Calu3 (cell line): Measurements from ENCODE around the gene FOXP1. TPM values are rescaled to one million over a fixed set of nuclear protein-coding genes. Genes with fewer than 3 reads are reported as not detected.

Experiments
- BruUV-seq: library from RNA; stranded (reverse); fragments of 400-500 nt; replicated peaks from 2 replicates; lab custom pipeline; 2021; lab: Mats Ljungman, UMichigan
- CTCF ChIA-PET: fragments of 300-600 bp; sonication (Branson Sonifier 250); formaldehyde crosslinking; loops from one replicate; lab custom pipeline; 2022; ENCODE audit warnings: antibody characterized with exemption; lab: Charles Lee
- DNase-seq: peaks from one replicate; pipeline ENCODE4 v3.0.0; 2022
- H3K27ac Mint-ChIP-seq: one replicate; pipeline ENCODE4 v1.8.0; 2022; ENCODE audit warnings: mixed read lengths; ENCODE audit not compliant: unreplicated experiment
- H3K27me3 Mint-ChIP-seq: one replicate; pipeline ENCODE4 v1.8.0; 2022; ENCODE audit warnings: mixed read lengths; ENCODE audit not compliant: unreplicated experiment
- H3K36me3 Mint-ChIP-seq: one replicate; pipeline ENCODE4 v1.8.0; 2022; ENCODE audit warnings: mild to moderate bottlenecking, moderate library complexity, mixed read lengths; ENCODE audit not compliant: insufficient read depth, unreplicated experiment
- H3K4me1 Mint-ChIP-seq: one replicate; pipeline ENCODE4 v1.8.0; 2022; ENCODE audit warnings: mild to moderate bottlenecking, low read depth, mixed read lengths; ENCODE audit not compliant: unreplicated experiment
- H3K4me3 Mint-ChIP-seq: one replicate; pipeline ENCODE4 v1.8.0; 2022; ENCODE audit warnings: mild to moderate bottlenecking, low read depth, moderate library complexity, mixed read lengths; ENCODE audit not compliant: unreplicated experiment
- H3K9me3 Mint-ChIP-seq: one replicate; pipeline ENCODE4 v1.8.0; 2022; ENCODE audit warnings: low read depth, mixed read lengths; ENCODE audit not compliant: unreplicated experiment
- intact Hi-C: fragments of 100-400 bp; cut with micrococcal nuclease; formaldehyde crosslinking; loops from one replicate; pipeline ENCODE4 v1.10.0; 2022; ENCODE audit not compliant: unreplicated experiment
- total RNA-seq: library from RNA; stranded (reverse); gene quantifications from 2 replicates; pipeline ENCODE4 v1.2.3, GENCODE V29; 2022
- TF ChIP-seq, protein P1 (sequence below): fragments of 200-600 bp; IDR thresholded peaks from one replicate; pipeline ENCODE4 v1.8.0; 2022; ENCODE audit warnings: antibody characterized with exemption; ENCODE audit not compliant: unreplicated experiment

FOXP1 gene
- total RNA-seq, 1 experiment from 2014 or later: 82.8 TPM

- Mint-ChIP-seq H3K9me3 (no peaks in the 10 kb centered on the region), H3K27me3 (no peaks in the 10 kb centered on the region), H3K4me3 (no peak overlapping the region), H3K36me3 (no peaks in the 10 kb centered on the region), H3K27ac (no peak overlapping the region), H3K4me1 (peaks cover 17% of the 10 kb centered on the region)
- CTCF ChIA-PET: no interaction called here
- no peak for DNase-seq
- no TSS peak for BruUV-seq
- intact Hi-C loops: no loop called here
- TF ChIP-seq, protein P1, sequence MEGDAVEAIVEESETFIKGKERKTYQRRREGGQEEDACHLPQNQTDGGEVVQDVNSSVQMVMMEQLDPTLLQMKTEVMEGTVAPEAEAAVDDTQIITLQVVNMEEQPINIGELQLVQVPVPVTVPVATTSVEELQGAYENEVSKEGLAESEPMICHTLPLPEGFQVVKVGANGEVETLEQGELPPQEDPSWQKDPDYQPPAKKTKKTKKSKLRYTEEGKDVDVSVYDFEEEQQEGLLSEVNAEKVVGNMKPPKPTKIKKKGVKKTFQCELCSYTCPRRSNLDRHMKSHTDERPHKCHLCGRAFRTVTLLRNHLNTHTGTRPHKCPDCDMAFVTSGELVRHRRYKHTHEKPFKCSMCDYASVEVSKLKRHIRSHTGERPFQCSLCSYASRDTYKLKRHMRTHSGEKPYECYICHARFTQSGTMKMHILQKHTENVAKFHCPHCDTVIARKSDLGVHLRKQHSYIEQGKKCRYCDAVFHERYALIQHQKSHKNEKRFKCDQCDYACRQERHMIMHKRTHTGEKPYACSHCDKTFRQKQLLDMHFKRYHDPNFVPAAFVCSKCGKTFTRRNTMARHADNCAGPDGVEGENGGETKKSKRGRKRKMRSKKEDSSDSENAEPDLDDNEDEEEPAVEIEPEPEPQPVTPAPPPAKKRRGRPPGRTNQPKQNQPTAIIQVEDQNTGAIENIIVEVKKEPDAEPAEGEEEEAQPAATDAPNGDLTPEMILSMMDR: no peak
Measured at GRCh38 chr3:71400986-71401451, 182.5 kb downstream of the FOXP1 start.

GRCh38 chr3:71399478-71399877, 184.1 kb downstream of the FOXP1 start:
- intact Hi-C loops: loop anchor here (5.0 to 10.0 kb wide), 3 partner anchors 55 to 188 kb away; no protein-coding TSS in a partner anchor
- Mint-ChIP-seq H3K27ac (no peak overlapping the region), H3K27me3 (no peaks in the 10 kb centered on the region), H3K9me3 (no peaks in the 10 kb centered on the region), H3K4me3 (no peak overlapping the region), H3K4me1 (peaks cover 29% of the 10 kb centered on the region), H3K36me3 (peaks cover 4% of the 10 kb centered on the region)
- no peak for DNase-seq
- BruUV-seq: no TSS peak
- CTCF ChIA-PET: interaction anchor here (0.6 kb wide), 1 partner anchor 19 kb away, joined by 3 read pairs; no protein-coding TSS in a partner anchor
- TF ChIP-seq, protein P1: no peak

DNA sequence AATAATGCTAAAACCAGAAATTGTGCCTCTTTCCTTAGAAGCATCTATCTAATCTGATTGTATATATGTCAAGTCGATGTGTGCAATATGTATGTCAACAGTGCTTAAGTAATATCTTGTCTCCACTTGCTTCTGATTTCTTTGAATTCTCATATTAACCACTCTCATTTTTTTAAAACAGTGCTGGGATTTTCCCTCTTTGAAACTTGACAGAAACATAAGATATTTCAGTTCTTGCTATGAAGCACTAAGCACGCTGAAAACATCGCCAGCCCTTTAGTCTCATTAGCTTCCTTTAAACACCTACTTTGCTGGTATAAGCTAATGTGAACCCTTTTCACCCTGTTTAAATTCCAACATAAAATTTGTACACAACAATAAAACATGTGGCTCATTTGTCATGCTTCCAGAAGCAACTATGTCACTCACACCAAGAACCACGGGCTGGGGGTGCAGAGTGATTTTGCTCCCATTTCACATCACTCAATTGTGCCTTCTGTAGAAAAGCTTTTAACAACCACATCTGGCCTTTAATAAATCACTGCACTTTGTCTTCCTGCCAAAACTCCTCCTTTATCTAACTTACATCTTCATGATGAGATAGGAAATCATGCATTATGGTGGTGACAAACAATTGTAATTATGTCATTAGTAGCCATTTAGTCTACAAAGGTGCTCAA, 185.2 kb downstream of the FOXP1 start:
- Mint-ChIP-seq H3K4me1 (peaks cover 29% of the 10 kb centered on the region), H3K4me3 (no peak overlapping the region), H3K9me3 (no peaks in the 10 kb centered on the region), H3K27ac (no peak overlapping the region), H3K36me3 (peaks cover 4% of the 10 kb centered on the region), H3K27me3 (no peaks in the 10 kb centered on the region)
- intact Hi-C loops: loop anchor here (5.0 to 10.0 kb wide), 3 partner anchors 57 to 189 kb away; no protein-coding TSS in a partner anchor
- no peak for DNase-seq
- TF ChIP-seq, protein P1: no peak
- CTCF ChIA-PET: no interaction called here
- no TSS peak for BruUV-seq

- no peaks in the 10 kb centered on the region for H3K9me3 Mint-ChIP-seq
- H3K4me3 Mint-ChIP-seq: no peak overlapping the region
- intact Hi-C loops: loop anchor here (5.0 to 10.0 kb wide), 3 partner anchors 57 to 190 kb away; no protein-coding TSS in a partner anchor
- no peaks in the 10 kb centered on the region for H3K27me3 Mint-ChIP-seq
- DNase-seq: no peak
- BruUV-seq: no TSS peak
- CTCF ChIA-PET: interaction anchor here (0.6 to 1.0 kb wide), 4 partner anchors 8 to 143 kb away, joined by 3 read pairs; no protein-coding TSS in a partner anchor
- no peak overlapping the region for H3K27ac Mint-ChIP-seq
- TF ChIP-seq, protein P1: no peak
- peaks cover 4% of the 10 kb centered on the region for H3K36me3 Mint-ChIP-seq
- peaks cover 29% of the 10 kb centered on the region for H3K4me1 Mint-ChIP-seq
Measured at GRCh38 chr3:71397726-71398125, 185.8 kb downstream of the FOXP1 start.
